Measurements from ENCODE around the gene VTI1A. TPM values are rescaled to one million over a fixed set of nuclear protein-coding genes. Genes with fewer than 3 reads are reported as not detected.

The VTI1A gene
- total RNA-seq, 2 donors from 2014 or later: 53.3 to 57.5 TPM

- no peak for DNase-seq (ENCODE audit: low spot score)
- Histone ChIP-seq H3K27ac (no peak overlapping the region), H3K27me3 (replicated peaks; ENCODE audit: insufficient read depth) (no peaks in the 10 kb centered on the region), H3K4me1 (replicated peaks) (no peaks in the 10 kb centered on the region), H3K36me3 (no peaks in the 10 kb centered on the region), H3K4me3 (no peak overlapping the region), H3K9me3 (no peaks in the 10 kb centered on the region)
- intact Hi-C loops (cut with DNase I): no loop called here
- WGBS: 80% methylated on average over 3 of the region's 3 CpGs
- TF ChIP-seq POLR2AphosphoS5 (IDR thresholded peaks at IDR 0.05): no peak
- no peak for TF ChIP-seq POLR2A (IDR thresholded peaks at IDR 0.05)
- TF ChIP-seq CTCF (IDR thresholded peaks at IDR 0.05): no peak
These were observed 193.6 kb downstream of the VTI1A start for GRCh38 chr10:112640638-112641037.

- no peak for DNase-seq (ENCODE audit: low spot score)
- intact Hi-C loops (cut with DNase I): no loop called here
- Histone ChIP-seq H3K36me3 (no peaks in the 10 kb centered on the region), H3K4me3 (no peak overlapping the region), H3K27me3 (replicated peaks; ENCODE audit: insufficient read depth) (no peaks in the 10 kb centered on the region), H3K27ac (no peak overlapping the region), H3K9me3 (no peaks in the 10 kb centered on the region), H3K4me1 (replicated peaks) (no peaks in the 10 kb centered on the region)
- TF ChIP-seq POLR2AphosphoS5 (IDR thresholded peaks at IDR 0.05): no peak
- no peak for TF ChIP-seq POLR2A (IDR thresholded peaks at IDR 0.05)
- no peak for TF ChIP-seq CTCF (IDR thresholded peaks at IDR 0.05)
- WGBS: 84% methylated on average over 7 of the region's 7 CpGs
These were observed 196.7 kb downstream of the VTI1A start for GRCh38 chr10:112643600-112644264.

GRCh38 chr10:112644265-112644645, 197.2 kb downstream of the VTI1A start:
- Histone ChIP-seq H3K36me3 (no peaks in the 10 kb centered on the region), H3K27ac (no peak overlapping the region), H3K4me3 (no peak overlapping the region), H3K9me3 (no peaks in the 10 kb centered on the region), H3K27me3 (replicated peaks; ENCODE audit: insufficient read depth) (no peaks in the 10 kb centered on the region), H3K4me1 (replicated peaks) (no peaks in the 10 kb centered on the region)
- TF ChIP-seq POLR2A (IDR thresholded peaks at IDR 0.05) (no peak), CTCF (IDR thresholded peaks at IDR 0.05) (no peak), POLR2AphosphoS5 (IDR thresholded peaks at IDR 0.05) (no peak)
- WGBS: 76% methylated on average over 2 of the region's 2 CpGs
- no peak for DNase-seq (ENCODE audit: low spot score)
- intact Hi-C loops (cut with DNase I): no loop called here

- no peak overlapping the region for H3K27ac ChIP-seq
- WGBS: 80% methylated on average over 4 of the region's 4 CpGs
- no peaks in the 10 kb centered on the region for H3K9me3 ChIP-seq
- H3K27me3 ChIP-seq (replicated peaks; ENCODE audit: insufficient read depth): no peaks in the 10 kb centered on the region
- no peaks in the 10 kb centered on the region for H3K36me3 ChIP-seq
- no peak for DNase-seq (ENCODE audit: low spot score)
- TF ChIP-seq CTCF (IDR thresholded peaks at IDR 0.05) (no peak), POLR2A (IDR thresholded peaks at IDR 0.05) (no peak), POLR2AphosphoS5 (IDR thresholded peaks at IDR 0.05) (no peak)
- H3K4me1 ChIP-seq (replicated peaks): no peaks in the 10 kb centered on the region
- H3K4me3 ChIP-seq: no peak overlapping the region
- intact Hi-C loops (cut with DNase I): no loop called here
These were observed 202.2 kb downstream of the VTI1A start for GRCh38 chr10:112649006-112649821.

- H3K4me3 ChIP-seq: no peak overlapping the region
- H3K27ac ChIP-seq: no peak overlapping the region
- no peaks in the 10 kb centered on the region for H3K9me3 ChIP-seq
- no peaks in the 10 kb centered on the region for H3K4me1 ChIP-seq (replicated peaks)
- intact Hi-C loops (cut with DNase I): no loop called here
- H3K27me3 ChIP-seq (replicated peaks; ENCODE audit: insufficient read depth): no peaks in the 10 kb centered on the region
- DNase-seq (ENCODE audit: low spot score): no peak
- H3K36me3 ChIP-seq: no peaks in the 10 kb centered on the region
- TF ChIP-seq POLR2AphosphoS5 (IDR thresholded peaks at IDR 0.05): no peak
- TF ChIP-seq POLR2A (IDR thresholded peaks at IDR 0.05): no peak
- no peak for TF ChIP-seq CTCF (IDR thresholded peaks at IDR 0.05)
- WGBS: 80% methylated on average over 4 of the region's 4 CpGs
These were observed 202.8 kb downstream of the VTI1A start for GRCh38 chr10:112649822-112650152.
